Pons (tissue), 1 donor: ENCODE results near the gene PIK3R2.
A peak's percentile ranks its signal among the peaks of the same experiment; 100 is the strongest.
"Not testable (repeated sequence)": the region's sequence is repeated elsewhere in the genome, so short reads cannot be mapped to it uniquely, and the experiment has no call there.

Experiments
- DNase-seq: peaks from one replicate; pipeline ENCODE4 v3.0.0-alpha.2; 2016; ENCODE audit warnings: low spot score

Gene PIK3R2

GRCh38 chr19:18203863-18204393 lies 51.0 kb downstream of the PIK3R2 start, which contains the start of gene RAB3A:
TSS of gene RAB3A (minus strand) at chr19:18204042. CDS start at chr19:18202740, 1,302 bp downstream.
- peak; percentile 100 for DNase-seq

- no peak for DNase-seq
Measured at GRCh38 chr19:18204394-18205199, 51.6 kb downstream of the PIK3R2 start.

- DNase-seq = peak; percentile 78
Measured at GRCh38 chr19:18205200-18205892, 52.4 kb downstream of the PIK3R2 start.

- DNase-seq = no peak
Measured at GRCh38 chr19:18206018-18206417, 53.1 kb downstream of the PIK3R2 start.

GRCh38 chr19:18208098-18208951 lies 55.4 kb downstream of the PIK3R2 start:
- no peak for DNase-seq

- not testable (repeated sequence) for DNase-seq
Measured at GRCh38 chr19:18209912-18210311, 56.9 kb downstream of the PIK3R2 start.

- DNase-seq = no peak
Measured at GRCh38 chr19:18211683-18212082, 58.7 kb downstream of the PIK3R2 start.

- no peak for DNase-seq
Measured at GRCh38 chr19:18214779-18215433, 61.9 kb downstream of the PIK3R2 start.

GRCh38 chr19:18216789-18217188 lies 63.8 kb downstream of the PIK3R2 start:
- no peak for DNase-seq

- no peak for DNase-seq
Measured at GRCh38 chr19:18218159-18218558, 65.2 kb downstream of the PIK3R2 start.

- no peak for DNase-seq
Measured at GRCh38 chr19:18218600-18218999, 65.6 kb downstream of the PIK3R2 start.
